H9 (cell line): ENCODE results near the gene FEM1B. TPM values are rescaled to one million over a fixed set of nuclear protein-coding genes. Genes with fewer than 3 reads are reported as not detected.

Experiments
- DNase-seq: peaks from one replicate; pipeline ENCODE4 v3.0.0-alpha.2; 2017
- H2AFZ ChIP-seq: one replicate; pipeline ENCODE4 v1.6.1; 2013; ENCODE audit warnings: mild to moderate bottlenecking, low read length, control low read depth, moderate library complexity
- H2AK5ac ChIP-seq: 2 replicates; pipeline ENCODE4 v1.6.1; 2013; ENCODE audit warnings: low read length, control low read depth, mixed read lengths; ENCODE audit not compliant: insufficient read length
- H2BK120ac ChIP-seq: one replicate; pipeline ENCODE4 v1.6.1; 2013; ENCODE audit warnings: low read depth, mild to moderate bottlenecking, low read length, control low read depth, inconsistent platforms; ENCODE audit not compliant: poor library complexity, severe bottlenecking
- H2BK12ac ChIP-seq: 2 replicates; pipeline ENCODE4 v1.6.1; 2013; ENCODE audit warnings: low read length, control low read depth, mixed read lengths, low read depth; ENCODE audit not compliant: insufficient read length
- H2BK15ac ChIP-seq: 2 replicates; pipeline ENCODE4 v1.6.1; 2013; ENCODE audit warnings: low read depth, low read length, control low read depth
- H2BK20ac ChIP-seq: one replicate; pipeline ENCODE4 v1.6.1; 2013; ENCODE audit warnings: low read depth, mild to moderate bottlenecking, low read length, control low read depth, inconsistent platforms; ENCODE audit not compliant: poor library complexity, severe bottlenecking
- H2BK5ac ChIP-seq: 2 replicates; pipeline ENCODE4 v1.6.1; 2013; ENCODE audit warnings: low read length, control low read depth, mixed read lengths; ENCODE audit not compliant: insufficient read length
- H3K14ac ChIP-seq: 2 replicates; pipeline ENCODE4 v1.6.1; 2013; ENCODE audit warnings: low read length, control low read depth; ENCODE audit not compliant: insufficient read depth
- H3K18ac ChIP-seq: 2 replicates; pipeline ENCODE4 v1.6.1; 2013; ENCODE audit warnings: low read depth, mild to moderate bottlenecking, mixed read lengths, low read length, control low read depth; ENCODE audit not compliant: insufficient read length
- H3K23ac ChIP-seq: 2 replicates; pipeline ENCODE4 v1.6.1; 2013; ENCODE audit warnings: low read length, control low read depth, mixed read lengths, low read depth; ENCODE audit not compliant: insufficient read length
- H3K23me2 ChIP-seq: 2 replicates; pipeline ENCODE4 v1.6.1; 2013; ENCODE audit warnings: low read depth, mild to moderate bottlenecking, mixed read lengths, low read length, control low read depth; ENCODE audit not compliant: insufficient read length, poor library complexity, severe bottlenecking
- H3K27ac ChIP-seq: 2 replicates; pipeline ENCODE4 v1.5.1; 2013; ENCODE audit warnings: low read length, control low read depth, mixed read lengths, low read depth; ENCODE audit not compliant: insufficient read length
- H3K27me3 ChIP-seq: 2 replicates; pipeline ENCODE4 v1.6.1; 2013; ENCODE audit warnings: low read length, control low read depth, inconsistent platforms; ENCODE audit not compliant: insufficient read depth
- H3K4ac ChIP-seq: 2 replicates; pipeline ENCODE4 v1.6.1; 2013; ENCODE audit warnings: low read depth, mild to moderate bottlenecking, control low read depth, inconsistent platforms, low read length, moderate library complexity
- H3K4me1 ChIP-seq: 2 replicates; pipeline ENCODE4 v1.6.1; 2013; ENCODE audit warnings: low read length, control low read depth, inconsistent platforms; ENCODE audit not compliant: insufficient read depth
- H3K4me2 ChIP-seq: 2 replicates; pipeline ENCODE4 v1.6.1; 2013; ENCODE audit warnings: low read length, control low read depth, mixed read lengths; ENCODE audit not compliant: insufficient read length, insufficient read depth
- H3K56ac ChIP-seq: 2 replicates; pipeline ENCODE4 v1.6.1; 2013; ENCODE audit warnings: low read depth, mild to moderate bottlenecking, mixed read lengths, low read length, control low read depth; ENCODE audit not compliant: insufficient read length
- H3K79me1 ChIP-seq: 2 replicates; pipeline ENCODE4 v1.6.1; 2013; ENCODE audit warnings: low read depth, mild to moderate bottlenecking, moderate library complexity, low read length, control low read depth, inconsistent platforms; ENCODE audit not compliant: insufficient read depth, poor library complexity, severe bottlenecking
- H3K79me2 ChIP-seq: 2 replicates; pipeline ENCODE4 v1.6.1; 2013; ENCODE audit warnings: low read length, control low read depth, inconsistent platforms; ENCODE audit not compliant: insufficient read depth
- H3K9ac ChIP-seq: 2 replicates; pipeline ENCODE4 v1.6.1; 2013; ENCODE audit warnings: low read length, control low read depth, mixed read lengths; ENCODE audit not compliant: insufficient read length; ENCODE audit errors: extremely low read depth
- H3K9me3 ChIP-seq: one replicate; pipeline ENCODE4 v1.6.1; 2013; ENCODE audit warnings: low read depth, low read length, inconsistent platforms; ENCODE audit not compliant: control insufficient read depth
- H3T11ph ChIP-seq: one replicate; pipeline ENCODE4 v1.6.1; 2013; ENCODE audit warnings: mild to moderate bottlenecking, low read length, control low read depth, inconsistent platforms
- H4K20me1 ChIP-seq: one replicate; pipeline ENCODE4 v1.6.1; 2013; ENCODE audit not compliant: control insufficient read depth, insufficient read length, insufficient read depth
- H4K5ac ChIP-seq: 2 replicates; pipeline ENCODE4 v1.6.1; 2013; ENCODE audit warnings: low read depth, mild to moderate bottlenecking, mixed read lengths, low read length, control low read depth; ENCODE audit not compliant: insufficient read length
- H4K8ac ChIP-seq: replicated peaks from 2 replicates; pipeline ENCODE4 v1.6.1; 2013; ENCODE audit warnings: low read length, control low read depth, mixed read lengths, low read depth; ENCODE audit not compliant: insufficient read length
- H4K91ac ChIP-seq: 2 replicates; pipeline ENCODE4 v1.6.1; 2013; ENCODE audit warnings: low read depth, mild to moderate bottlenecking, moderate library complexity, mixed read lengths, low read length, control low read depth; ENCODE audit not compliant: insufficient read length
- H3K27ac Mint-ChIP-seq, 3 experiments: 2 replicates in 2 of 3; 3 replicates in 1 of 3; pipeline ENCODE4 v1.8.0; 2020 to 2021; ENCODE audit warnings: mixed read lengths in 3 of 3, mild to moderate bottlenecking in 1 of 3, moderate library complexity in 1 of 3
- H3K27me3 Mint-ChIP-seq: 2 replicates; pipeline ENCODE4 v1.8.0; 2021; ENCODE audit warnings: low read depth, mild to moderate bottlenecking, moderate library complexity, mixed read lengths
- H3K36me3 Mint-ChIP-seq, 3 experiments: 2 replicates in 2 of 3; 3 replicates in 1 of 3; pipeline ENCODE4 v1.8.0; 2020 to 2021; ENCODE audit warnings: low read depth in 3 of 3, mixed read lengths in 3 of 3; ENCODE audit not compliant: insufficient read depth in 1 of 3
- H3K4me1 Mint-ChIP-seq, 2 experiments: 2 replicates each; pipeline ENCODE4 v1.8.0; 2020; ENCODE audit warnings: mixed read lengths in 2 of 2
- H3K4me3 Mint-ChIP-seq, 2 experiments: 2 replicates in 1 of 2; 3 replicates in 1 of 2; pipeline ENCODE4 v1.8.0; 2020 to 2021; ENCODE audit warnings: mild to moderate bottlenecking in 2 of 2, mixed read lengths in 2 of 2, moderate library complexity in 1 of 2
- H3K9me3 Mint-ChIP-seq, 2 experiments: 2 replicates in 1 of 2; 3 replicates in 1 of 2; pipeline ENCODE4 v1.8.0; 2020; ENCODE audit warnings: mild to moderate bottlenecking in 2 of 2, mixed read lengths in 2 of 2, moderate library complexity in 1 of 2
- WGBS: extraction: QIAGEN DNeasy Blood & Tissue Kit; methylation state at CpG from one replicate; pipeline ENCODE4 v1.1.7; 2013; ENCODE audit warnings: missing lambda C conversion rate, low lambda C conversion rate, mixed read lengths; ENCODE audit not compliant: insufficient read length; ENCODE audit errors: extremely low coverage; 5-methylcytosine and 5-hydroxymethylcytosine counted together
- total RNA-seq: library from RNA; stranded (reverse); gene quantifications from 2 replicates; pipeline ENCODE4 v1.2.1, GENCODE V29; 2021
- TF ChIP-seq, protein P1 (sequence below): fragments of 200-600 bp; sonication (generic); conservative IDR thresholded peaks from 3 replicates; pipeline ENCODE4 v1.8.0; 2021; ENCODE audit warnings: antibody characterized with exemption, mild to moderate bottlenecking

FEM1B gene
- total RNA-seq, 1 experiment from 2014 or later: 77.9 TPM

DNA sequence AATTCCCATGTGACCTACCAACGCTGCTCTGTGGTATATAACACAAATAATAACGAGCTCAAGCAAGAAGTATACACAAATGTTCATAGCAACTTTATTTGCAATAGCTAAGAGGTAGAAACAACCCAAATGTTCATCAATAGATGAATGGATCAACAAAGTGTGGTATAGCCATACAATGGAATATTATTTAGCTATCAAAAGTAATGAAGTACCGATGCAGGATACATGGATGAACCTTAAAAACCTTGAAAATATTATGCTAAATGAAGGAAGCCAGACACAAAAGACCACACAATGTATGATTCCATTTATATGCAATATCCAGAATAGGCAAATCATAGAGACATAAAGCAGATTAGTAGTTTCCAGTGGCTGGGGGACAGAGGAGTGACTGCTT lies 15.6 kb upstream of the FEM1B start:
- Histone ChIP-seq H3T11ph (no peak overlapping the region), H3K23ac (no peak overlapping the region), H4K91ac (no peak overlapping the region), H3K9me3 (no peaks in the 10 kb centered on the region), H3K18ac (no peak overlapping the region), H2BK20ac (no peak overlapping the region), H3K23me2 (no peaks in the 10 kb centered on the region), H3K27ac (no peak overlapping the region), H2BK12ac (no peak overlapping the region), H3K27me3 (no peaks in the 10 kb centered on the region), H3K4me2 (no peak overlapping the region), H2BK5ac (no peak overlapping the region), H3K79me1 (no peaks in the 10 kb centered on the region), H3K4ac (no peak overlapping the region), H3K56ac (no peak overlapping the region), H3K79me2 (no peaks in the 10 kb centered on the region), H4K20me1 (no peaks in the 10 kb centered on the region), H3K9ac (no peak overlapping the region), H2BK15ac (no peak overlapping the region), H4K5ac (no peak overlapping the region), H4K8ac (no peak overlapping the region), H3K4me1 (peaks cover 7% of the 10 kb centered on the region; the same call in 1 of the 2 replicates), H2AK5ac (no peak overlapping the region), H2AFZ (no peak overlapping the region), H3K14ac (no peak overlapping the region), H2BK120ac (no peak overlapping the region)
- no peaks in the 10 kb centered on the region for H3K27me3 Mint-ChIP-seq
- TF ChIP-seq, protein P1, sequence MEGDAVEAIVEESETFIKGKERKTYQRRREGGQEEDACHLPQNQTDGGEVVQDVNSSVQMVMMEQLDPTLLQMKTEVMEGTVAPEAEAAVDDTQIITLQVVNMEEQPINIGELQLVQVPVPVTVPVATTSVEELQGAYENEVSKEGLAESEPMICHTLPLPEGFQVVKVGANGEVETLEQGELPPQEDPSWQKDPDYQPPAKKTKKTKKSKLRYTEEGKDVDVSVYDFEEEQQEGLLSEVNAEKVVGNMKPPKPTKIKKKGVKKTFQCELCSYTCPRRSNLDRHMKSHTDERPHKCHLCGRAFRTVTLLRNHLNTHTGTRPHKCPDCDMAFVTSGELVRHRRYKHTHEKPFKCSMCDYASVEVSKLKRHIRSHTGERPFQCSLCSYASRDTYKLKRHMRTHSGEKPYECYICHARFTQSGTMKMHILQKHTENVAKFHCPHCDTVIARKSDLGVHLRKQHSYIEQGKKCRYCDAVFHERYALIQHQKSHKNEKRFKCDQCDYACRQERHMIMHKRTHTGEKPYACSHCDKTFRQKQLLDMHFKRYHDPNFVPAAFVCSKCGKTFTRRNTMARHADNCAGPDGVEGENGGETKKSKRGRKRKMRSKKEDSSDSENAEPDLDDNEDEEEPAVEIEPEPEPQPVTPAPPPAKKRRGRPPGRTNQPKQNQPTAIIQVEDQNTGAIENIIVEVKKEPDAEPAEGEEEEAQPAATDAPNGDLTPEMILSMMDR: no peak
- WGBS: no CpG with 5 or more reads among the region's 3 CpGs
- H3K4me3 Mint-ChIP-seq: no peak overlapping the region
- no peak for DNase-seq
- peaks cover 0 to 3% of the 10 kb centered on the region in 2 experiments; a peak in 1 of 5 replicates for H3K9me3 Mint-ChIP-seq
- H3K27ac Mint-ChIP-seq: peak overlapping the region in 1 of 3 experiments; percentile 13; a peak in 2 of 7 replicates
- H3K4me1 Mint-ChIP-seq: peaks cover 48 to 50% of the 10 kb centered on the region in 2 experiments
- peaks cover 0 to 2% (median 0%) of the 10 kb centered on the region in 3 experiments; a peak in 3 of 7 replicates for H3K36me3 Mint-ChIP-seq
